GM19452 (cell line): ENCODE measurements around the gene FGF14.

Experiments
- ATAC-seq: cut with Tn5 transposase; IDR thresholded peaks from one replicate; pipeline ENCODE4 v1.9.1; 2021; ENCODE audit not compliant: unreplicated experiment

The FGF14 gene

DNA sequence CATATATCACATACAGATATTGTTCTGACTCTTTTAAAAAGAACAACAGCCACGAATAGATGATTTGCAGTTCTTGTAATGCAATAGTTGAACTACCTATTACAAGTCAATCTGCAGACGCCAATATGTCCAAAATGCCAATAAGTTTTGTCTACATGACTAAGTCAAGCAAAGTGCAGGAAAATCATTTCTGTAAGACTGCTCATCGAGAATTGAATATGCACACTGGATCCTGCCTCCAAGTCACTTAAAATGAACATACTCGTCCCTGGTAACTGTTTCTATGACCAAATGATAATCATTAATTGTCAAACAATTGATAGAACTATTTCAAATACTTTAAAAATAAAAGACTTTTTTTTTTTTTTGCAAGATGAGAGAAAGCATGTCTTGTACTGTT lies 573.7 kb downstream of the FGF14 start:
- no peak for ATAC-seq

DNA sequence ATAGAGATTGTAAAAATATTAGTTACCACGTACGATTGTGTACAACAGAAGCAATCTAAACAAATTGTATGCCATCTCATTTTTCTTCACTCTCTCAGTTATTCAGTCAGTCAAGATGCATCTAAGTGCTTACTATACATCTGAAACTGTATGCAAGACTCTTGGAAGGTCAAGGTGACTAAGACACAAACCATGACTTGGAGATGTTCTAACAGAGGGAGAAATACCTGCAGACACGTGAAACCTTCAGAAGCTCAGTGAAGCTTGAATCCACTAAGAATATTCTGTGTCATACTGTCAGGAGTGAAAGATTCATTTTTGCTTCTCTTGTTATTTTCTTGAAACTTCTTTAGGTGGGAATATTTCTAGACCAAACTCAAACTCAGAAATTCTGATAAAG lies 584.0 kb downstream of the FGF14 start:
- ATAC-seq = no peak

DNA sequence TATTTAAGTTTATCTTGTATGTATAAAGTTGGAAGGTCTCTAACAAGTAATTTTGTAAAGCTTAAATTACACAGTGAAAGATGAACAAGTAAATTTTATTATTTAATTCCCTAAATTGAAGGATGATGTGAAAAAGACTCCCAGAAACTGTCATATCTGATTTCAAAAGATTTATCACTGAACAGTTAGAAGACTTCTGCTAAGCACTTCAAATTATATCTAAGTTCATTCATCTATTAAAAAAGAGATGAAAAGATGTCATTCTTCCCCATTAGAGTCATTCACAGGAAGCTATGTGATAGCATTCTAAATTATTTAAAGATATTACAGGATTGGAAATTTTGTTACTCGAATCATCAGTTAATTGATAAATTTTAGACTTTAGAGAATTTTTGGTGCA lies 590.0 kb downstream of the FGF14 start:
- no peak for ATAC-seq

DNA sequence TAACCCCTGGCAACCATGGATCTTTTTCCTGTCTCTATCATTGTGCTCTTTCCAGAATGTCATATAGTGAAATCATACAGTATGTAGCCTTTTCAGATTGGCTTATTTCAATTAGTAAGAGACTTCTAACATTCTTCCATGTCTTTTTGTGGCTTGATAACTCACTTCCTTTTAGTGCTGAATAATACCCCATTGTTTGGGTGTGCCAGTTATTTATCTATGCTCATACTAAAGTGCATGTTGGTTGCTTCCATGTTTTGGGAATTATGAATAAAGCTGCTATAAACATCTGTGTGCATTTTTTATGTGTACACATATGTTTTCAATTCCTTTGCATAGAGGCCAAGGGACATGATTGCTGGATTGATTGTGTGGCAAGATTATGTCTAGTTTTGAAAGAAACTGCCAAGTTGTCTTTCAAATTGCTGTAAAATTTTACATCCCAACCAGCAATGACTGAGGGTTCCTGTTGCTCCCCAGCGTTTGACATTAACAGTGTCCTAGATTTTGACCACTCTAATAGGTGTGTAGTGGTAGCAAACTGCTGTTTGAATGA lies 590.5 kb downstream of the FGF14 start:
- ATAC-seq = no peak

DNA sequence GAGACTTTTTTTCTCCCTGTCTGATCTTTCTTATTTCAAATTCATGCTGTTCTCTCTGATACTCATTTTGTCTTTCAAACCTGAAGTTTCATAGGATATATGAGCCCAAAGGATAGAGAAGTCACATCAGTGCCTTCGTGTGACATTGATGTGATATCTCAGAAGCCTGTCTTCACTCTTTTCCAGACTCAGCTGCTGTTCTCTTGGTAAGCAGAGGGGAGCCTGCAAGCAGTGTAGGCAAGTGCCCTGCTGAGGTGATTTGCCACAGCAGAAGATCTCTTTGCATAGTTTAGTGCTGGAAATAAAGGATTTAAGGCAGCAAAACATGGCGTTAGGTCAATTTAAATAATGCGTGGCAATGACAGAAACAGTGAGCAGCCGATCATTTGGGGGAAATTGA lies 602.7 kb downstream of the FGF14 start:
- ATAC-seq = no peak

DNA sequence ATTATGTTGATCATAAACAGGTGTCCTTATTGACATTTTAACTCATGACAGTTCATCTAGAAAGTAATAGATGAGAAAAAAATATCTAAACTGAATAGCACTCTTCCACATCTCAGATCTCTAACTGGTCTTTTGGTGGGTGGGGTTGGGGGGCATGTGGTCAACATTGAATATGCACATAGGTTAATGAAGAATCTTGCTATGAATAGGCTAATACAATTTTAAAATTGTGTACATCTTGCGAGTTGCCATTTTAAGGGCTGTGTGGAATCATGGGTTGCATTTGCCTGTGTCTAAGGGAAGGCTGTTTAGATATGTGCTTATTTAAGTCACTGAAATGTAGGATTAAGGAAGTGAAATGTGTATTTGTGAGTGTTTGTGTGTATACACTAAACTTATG lies 603.4 kb downstream of the FGF14 start:
- no peak for ATAC-seq

DNA sequence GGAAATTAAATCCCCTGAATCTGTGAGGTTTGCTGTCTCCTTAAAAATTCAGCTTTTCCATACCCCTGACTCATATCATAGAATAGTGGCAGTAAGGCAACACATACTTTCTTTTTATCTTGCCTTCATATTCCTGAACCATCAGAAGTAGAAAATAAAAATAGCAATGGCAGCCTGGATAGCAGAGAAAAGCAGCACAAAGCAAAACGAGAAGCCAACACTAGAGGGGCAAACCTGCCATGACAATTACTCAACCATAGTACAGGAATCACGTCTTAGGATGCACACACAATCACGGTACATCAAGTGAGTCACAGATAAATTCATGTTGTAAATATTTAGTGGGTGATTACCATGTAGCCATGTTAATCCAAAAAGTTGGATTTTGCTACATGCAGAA lies 606.4 kb downstream of the FGF14 start:
- ATAC-seq = no peak

DNA sequence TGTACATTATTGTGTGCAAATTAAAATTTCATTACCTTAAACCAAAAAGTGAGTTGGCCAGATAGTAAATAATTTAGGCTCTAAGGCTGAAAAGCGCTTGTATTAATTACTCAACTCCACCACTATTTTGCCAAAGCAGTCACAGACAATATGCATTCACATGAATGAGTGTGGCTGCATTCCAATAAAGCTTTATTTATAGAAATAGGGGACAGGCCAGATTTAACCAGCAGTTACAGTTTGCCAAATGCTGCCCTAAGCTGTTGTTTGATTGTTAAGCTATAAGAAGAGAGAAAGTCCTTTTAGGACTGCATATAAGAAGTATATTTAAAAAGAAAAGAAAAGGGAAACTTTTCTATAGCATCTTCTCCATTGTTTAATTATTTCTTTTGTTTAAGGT lies 606.8 kb downstream of the FGF14 start:
- ATAC-seq = no peak

DNA sequence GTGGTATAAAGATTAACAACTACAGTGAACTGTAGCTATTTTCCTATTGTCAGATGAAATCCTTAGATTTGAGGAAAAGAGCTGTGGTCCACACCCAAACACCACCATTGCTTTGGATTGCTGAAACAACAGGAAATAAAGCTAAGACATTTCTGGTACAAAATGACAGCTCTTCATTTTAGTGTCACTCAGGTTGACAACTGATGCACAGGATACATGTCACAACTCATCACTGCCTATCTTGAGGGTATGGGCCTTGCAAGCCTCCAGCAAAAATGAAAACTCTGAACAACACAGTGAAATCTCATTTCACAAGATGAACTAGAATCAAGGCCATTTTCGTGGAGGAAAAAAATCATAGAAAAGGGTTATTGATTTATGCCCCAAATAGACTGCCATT lies 609.7 kb downstream of the FGF14 start:
- no peak for ATAC-seq

DNA sequence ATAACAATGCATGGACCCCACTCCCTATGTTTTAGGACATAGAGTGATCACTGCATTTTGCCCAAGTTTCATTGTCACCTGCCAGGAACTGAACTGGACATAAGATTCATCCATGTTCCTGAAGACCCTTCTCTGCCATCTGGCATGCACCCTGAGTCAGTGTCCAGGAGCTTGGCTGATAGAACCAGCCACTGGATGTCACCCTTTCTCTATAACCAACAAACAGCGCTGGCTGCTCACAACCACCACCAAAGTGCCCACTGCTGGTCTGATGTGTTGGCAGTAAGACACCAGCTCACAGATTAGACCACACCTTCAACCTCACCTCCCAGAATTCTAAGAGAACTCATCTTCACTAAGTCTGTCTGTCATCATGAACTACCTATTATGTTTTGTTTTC lies 616.0 kb downstream of the FGF14 start:
- ATAC-seq = no peak

DNA sequence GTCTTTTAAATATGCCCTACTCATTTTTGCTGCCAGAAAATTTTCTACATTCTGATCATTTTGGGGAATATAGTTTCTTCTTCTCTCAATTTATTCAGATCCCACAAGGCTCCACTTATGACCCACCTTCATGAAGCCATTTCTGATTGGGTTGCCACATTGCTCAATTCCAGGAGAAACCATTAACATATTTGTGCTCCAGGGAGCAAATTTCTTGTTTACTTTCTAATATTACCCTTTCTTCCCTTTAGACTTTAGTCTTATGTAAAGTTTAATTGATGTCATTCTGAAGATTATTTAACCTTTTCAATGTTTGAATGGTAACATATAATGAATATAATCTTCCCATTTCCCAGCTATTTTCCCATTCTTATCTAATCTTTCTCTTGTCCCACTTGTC lies 617.5 kb downstream of the FGF14 start:
- ATAC-seq = no peak

DNA sequence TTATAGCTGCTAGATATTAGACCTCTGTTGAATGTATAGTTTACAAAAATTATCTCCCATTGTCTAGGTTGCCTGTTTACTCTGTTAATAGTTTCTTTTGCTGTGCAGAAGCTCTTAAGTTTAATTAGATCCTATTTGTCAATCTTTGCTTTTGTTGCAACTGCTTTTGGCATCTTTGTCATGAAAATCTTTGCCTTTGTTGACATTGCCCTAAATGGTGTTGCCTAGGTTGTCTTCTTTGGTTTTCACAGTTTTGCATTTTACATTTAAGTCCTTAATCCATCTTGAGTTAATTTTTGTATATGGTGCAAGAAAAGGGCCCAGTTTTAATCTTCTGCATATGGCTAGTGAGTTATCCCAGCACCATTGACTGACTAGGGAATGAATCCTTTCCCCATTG lies 618.3 kb downstream of the FGF14 start:
- no peak for ATAC-seq

DNA sequence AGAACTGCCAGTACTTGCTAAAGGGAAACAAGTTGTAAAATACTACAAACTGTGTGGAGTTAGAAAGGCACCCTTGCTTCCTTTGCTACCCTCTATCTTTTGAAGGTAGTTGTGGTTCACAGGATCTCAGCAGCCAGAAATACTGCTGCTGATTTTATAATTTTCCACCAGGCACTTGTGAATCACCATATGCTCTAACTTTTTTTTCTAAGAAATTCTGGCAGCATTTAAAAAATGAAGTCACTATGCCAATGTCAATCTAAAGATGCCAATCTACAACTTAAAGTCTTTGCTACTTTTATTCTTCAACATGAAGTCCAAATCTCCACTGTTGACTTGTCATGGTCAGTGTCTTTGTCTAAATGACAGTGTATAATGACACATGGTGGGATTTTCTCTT lies 621.6 kb downstream of the FGF14 start:
- no peak for ATAC-seq

DNA sequence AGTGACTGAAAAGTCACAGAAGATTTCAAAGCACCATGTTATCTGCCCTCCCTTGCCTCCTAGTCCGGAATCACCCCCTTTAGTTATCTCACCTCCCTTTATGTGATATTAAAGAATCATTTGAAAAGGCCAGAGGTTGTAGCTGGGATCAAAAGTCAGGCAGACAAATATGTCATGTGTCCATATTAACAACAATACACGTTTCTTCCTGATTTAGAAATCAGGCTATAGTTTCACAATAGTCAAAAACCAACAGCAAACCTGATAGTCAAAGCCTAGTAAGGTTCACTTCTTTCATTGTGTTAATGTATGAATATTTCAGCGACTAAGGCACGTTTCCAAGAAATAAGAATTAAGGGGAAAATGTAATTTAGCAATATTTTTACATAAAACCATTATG lies 622.7 kb downstream of the FGF14 start:
- ATAC-seq = no peak

DNA sequence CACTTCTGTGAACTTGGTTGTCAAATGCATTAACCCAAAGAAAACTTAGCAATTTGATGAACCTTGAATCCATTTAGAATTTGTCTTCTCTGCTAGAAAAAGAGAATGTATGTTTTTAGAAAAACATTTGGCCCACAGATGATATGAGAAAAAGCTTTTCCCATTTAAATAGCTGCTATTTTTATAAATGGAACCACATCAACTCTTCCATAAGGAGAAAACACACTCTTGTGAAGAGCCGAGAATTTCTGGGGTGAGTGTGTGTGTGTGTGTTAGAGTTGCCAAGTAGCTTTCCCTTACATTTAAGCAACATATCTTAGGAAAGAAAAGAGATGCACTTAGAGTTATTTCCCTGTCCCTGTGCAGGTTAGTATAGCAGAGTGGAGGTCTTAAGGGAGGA lies 626.6 kb downstream of the FGF14 start:
- ATAC-seq = no peak

DNA sequence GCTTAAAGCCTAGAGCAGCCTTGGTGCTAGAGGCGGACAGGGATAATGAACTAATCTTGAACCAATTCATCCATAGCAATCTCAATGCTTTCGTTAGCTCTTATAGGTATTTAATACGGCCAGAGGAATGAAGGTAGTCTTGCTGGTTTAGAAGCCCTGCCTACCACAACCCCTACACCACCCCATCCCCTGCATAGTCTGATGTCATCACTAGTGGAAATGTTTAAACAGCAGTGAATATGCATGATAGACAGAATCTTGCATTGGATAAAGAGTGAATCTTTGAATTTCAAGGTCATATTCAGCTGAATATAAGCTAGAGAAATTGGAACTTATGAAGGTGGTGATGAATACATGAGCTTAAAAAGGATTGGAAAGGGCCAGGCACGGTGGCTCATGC lies 627.5 kb downstream of the FGF14 start:
- no peak for ATAC-seq

DNA sequence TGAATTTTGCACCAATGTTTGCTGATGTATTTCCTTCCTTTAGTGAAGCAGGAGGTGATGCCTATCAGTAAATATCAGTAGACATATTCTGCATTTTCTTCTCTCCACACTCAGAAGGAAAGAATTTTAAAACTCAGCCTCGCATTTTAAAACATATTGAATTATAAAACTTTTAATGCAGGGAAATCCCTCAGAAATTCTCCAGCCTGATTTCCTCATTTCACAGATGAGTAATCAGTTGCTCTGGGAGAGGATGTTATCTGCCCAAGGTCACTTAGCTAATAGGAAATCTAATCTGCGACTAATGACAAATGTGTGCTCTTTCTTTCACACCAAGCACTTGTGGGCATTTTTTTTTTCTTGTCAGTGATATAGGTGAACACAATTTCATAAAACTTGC lies 628.8 kb downstream of the FGF14 start:
- ATAC-seq = no peak

DNA sequence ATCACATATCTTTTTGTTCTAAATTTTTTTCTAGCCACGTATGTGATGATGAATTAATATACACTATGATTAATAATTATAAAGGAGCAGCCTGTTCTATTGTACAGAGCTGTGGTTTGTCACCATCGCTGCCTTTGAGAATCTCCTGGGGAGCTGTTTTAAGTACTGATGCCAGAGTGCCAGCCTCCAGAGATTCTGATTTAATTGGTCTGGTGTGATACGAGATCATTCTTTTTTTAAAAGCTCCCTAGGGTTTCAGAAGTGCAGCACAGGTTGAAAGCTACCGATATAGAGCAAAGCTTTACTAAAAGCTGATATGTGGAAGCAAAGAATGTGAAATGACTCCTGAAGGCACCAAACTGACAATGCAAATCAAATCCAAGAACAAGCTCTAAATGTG lies 634.7 kb downstream of the FGF14 start:
- no peak for ATAC-seq

DNA sequence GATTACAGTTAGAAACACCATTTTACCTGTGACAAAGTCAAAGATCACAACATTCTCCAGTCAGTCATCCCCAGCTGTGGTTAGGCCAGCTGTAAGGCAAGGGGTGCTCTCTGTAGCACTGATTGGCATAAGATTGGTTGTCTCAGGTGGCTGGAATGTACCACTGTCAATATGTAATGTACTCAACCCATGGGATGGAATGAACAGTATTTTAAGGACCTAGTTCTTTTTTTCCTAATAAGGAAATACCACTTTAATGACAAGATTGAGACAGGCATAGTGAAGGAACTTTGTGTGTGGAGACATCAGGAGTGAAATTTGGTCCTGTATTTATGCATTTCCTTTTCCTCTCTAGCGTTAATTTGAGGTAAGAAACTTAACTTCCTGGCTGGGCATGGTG lies 638.7 kb downstream of the FGF14 start:
- ATAC-seq = no peak

DNA sequence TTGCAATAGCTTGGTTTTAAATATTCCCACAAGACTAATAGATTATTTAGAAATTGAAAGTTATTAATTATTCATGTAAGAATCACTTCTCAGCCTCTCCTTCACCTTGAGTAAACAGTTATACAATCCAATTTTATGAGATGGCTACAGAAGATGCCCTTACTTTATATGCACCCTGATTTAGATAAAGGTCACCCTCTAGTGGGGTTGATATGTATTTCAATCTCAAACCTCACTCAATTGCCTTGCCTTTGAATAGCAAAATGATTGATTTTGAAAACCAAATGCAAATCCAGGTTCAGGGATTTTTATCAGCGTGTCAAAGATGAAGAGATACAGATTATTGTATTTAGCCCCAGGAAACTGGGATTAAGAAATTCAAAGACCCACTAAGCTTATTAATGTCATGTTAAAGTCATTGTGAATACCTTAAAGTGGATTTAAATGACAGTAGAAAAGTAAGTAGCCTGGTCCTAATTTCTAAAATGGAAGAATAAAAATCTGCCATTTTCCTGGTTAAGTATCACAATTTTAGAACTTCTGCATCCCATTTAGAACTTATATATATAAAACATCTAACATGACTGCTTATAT lies 644.3 kb downstream of the FGF14 start:
- peak; percentile 86 for ATAC-seq

DNA sequence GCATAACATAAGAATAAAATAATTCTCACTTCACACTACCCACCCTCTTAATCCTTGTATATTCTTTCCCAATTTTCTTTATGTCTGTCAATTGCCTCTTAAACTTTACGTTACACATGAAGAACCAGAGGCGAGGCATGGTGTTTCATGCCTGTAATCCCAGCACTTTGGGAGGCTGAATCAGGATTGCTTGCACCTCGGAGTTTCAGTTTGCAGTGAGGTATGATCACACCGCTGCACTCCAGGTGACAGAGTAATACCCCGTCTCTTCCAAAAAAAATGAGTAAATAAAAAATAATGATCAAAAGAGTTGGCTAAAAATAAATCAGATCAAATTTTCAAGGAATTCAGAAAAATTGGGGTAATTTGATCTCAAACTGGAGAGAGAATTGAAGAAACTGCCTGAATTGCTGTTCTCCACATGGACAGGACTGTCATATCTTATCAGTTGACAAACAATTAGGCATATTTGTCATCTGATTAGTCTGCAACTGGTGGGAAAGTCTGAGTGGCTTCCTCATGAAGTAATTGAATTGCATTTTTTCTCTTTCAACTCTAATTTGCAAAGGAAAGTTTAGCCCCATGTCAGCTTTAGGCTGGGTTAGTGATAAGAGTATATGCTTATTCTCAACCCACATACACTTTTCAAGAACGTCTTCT lies 646.5 kb downstream of the FGF14 start:
- ATAC-seq = no peak

DNA sequence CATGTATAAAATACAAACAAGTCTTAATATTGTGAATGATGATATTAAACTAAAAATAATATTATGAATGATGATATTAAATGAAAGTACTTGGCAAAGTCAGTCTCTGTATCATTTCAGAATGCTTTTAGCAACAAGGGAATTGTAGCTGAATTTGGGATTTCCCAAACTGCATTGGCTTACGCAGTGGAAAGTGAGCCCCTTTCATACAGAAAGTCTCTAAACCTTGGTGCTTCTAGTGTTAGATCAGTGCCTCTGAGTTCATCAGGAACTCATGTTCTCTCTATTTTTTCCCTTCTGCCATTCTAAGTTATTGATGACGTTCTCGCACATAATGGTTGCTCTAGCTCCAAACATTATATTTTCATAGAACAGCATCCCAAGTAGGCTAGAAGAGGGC lies 649.4 kb downstream of the FGF14 start:
- no peak for ATAC-seq

DNA sequence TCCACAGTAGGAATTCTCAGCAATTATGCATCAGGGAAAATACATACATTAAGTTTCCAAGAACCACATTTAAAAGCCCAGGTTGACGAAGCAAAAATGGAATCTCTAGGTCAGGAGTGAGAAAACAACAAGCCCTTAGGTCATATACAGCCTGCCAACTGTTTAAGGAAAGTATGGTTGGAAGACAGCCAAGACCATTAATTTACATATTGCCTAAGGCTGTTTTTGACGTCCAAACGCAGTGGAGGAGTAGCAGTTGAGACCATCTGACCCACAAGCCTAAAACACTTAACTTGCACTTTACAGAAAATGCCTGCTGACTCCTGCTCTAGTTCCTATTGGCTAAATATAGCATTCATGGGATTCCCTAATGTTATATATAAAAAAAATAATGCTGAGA lies 650.4 kb downstream of the FGF14 start:
- ATAC-seq = no peak
